HUES48 (cell line): ENCODE data around the gene ZNF669.
"Not testable (repeated sequence)": the region's sequence is repeated elsewhere in the genome, so short reads cannot be mapped to it uniquely, and the experiment has no call there.

Experiments used
- H3K27ac ChIP-seq: one replicate; pipeline ENCODE4 v1.7.0; 2013; ENCODE audit warnings: low read depth, low read length, inconsistent platforms
- H3K27me3 ChIP-seq: 2 replicates; pipeline ENCODE4 v1.6.1; 2013; ENCODE audit warnings: mild to moderate bottlenecking, low read length; ENCODE audit not compliant: control insufficient read depth, insufficient read depth
- H3K36me3 ChIP-seq: 2 replicates; pipeline ENCODE4 v1.6.1; 2013; ENCODE audit warnings: low read length; ENCODE audit not compliant: control insufficient read depth, insufficient read depth
- H3K4me1 ChIP-seq: 2 replicates; pipeline ENCODE4 v1.6.1; 2013; ENCODE audit warnings: mild to moderate bottlenecking, low read length; ENCODE audit not compliant: control insufficient read depth, insufficient read depth
- H3K4me3 ChIP-seq: 2 replicates; pipeline ENCODE4 v1.5.1; 2013; ENCODE audit warnings: mild to moderate bottlenecking, low read depth, low read length
- H3K9ac ChIP-seq: 2 replicates; pipeline ENCODE4 v1.6.1; 2013; ENCODE audit warnings: mild to moderate bottlenecking, low read depth, low read length, moderate library complexity
- H3K9me3 ChIP-seq: 2 replicates; pipeline ENCODE4 v1.6.1; 2013; ENCODE audit warnings: low read length; ENCODE audit not compliant: control insufficient read depth, insufficient read depth

The ZNF669 gene

DNA sequence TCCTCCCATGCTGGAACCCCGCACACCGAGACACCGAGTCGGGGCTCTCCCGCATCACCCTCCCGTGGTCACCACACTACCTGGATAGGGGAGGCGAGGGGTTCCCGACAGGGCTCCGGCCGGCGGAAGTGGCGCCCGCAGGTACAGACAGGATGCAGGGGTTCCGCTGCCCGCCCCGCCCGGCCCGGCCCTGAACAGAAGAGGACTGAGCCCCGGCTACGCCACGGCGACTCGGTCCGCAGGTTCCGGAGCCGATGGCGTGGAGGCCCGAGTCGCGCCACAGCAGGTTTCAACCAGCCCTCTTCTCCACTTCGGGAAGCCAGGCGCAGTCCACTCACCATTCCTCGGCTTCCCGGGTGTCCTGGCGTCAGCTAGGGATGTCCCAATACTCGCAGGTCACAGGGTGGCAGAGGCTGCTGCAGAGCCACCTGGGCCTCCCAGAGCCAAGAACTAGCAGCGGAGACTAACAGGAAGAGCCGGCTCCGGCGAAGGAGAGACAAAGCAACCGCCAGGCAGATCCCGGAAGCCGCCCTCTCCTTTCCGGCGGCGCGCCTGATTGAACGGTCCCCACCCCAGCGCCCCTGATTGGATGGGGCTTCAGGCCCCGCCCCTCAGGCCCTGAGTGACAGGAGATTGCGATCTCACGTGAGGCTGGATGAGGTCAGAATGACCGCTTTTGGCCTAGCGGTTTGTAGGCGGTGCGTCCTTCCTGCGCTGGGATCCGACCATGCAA, at the start of gene ZNF669:
Gene ZNF669, minus strand, starts transcription at position 498 of the 733 bp plus-strand sequence. Its CDS starts 157 bp downstream, at position 341.
- Histone ChIP-seq H3K27ac (peak within 1 kb of the TSS; percentile 97), H3K4me1 (peaks cover 19% of the 10 kb centered on the region), H3K4me3 (peak within 1 kb of the TSS; percentile 97), H3K27me3 (no peaks in the 10 kb centered on the region), H3K36me3 (peaks cover 28% of the 10 kb centered on the region), H3K9ac (peak within 1 kb of the TSS; percentile 96), H3K9me3 (peaks cover 14% of the 10 kb centered on the region)

DNA sequence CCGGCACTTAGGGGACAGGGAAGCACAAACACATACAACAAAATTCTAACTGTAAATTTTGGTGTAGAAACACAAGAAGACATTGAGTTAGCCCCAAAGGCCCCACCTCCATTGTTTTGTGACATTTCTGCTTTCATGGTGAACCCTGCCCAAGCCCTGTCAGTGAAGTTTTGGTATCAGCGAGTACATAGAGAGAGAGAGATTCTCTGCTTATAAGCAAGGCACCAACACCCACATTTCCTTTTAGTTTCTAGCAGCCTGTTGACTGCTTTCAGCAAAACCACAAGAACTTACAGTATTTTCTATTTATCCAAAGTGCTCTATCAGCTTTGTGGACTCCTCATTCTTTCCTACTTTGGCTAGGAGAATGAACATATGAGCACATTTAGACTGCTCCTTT, 43.6 kb upstream of the ZNF669 start:
- Histone ChIP-seq H3K4me3 (no peak overlapping the region), H3K27ac (no peak overlapping the region), H3K4me1 (no peaks in the 10 kb centered on the region), H3K36me3 (peaks cover 29% of the 10 kb centered on the region), H3K27me3 (no peaks in the 10 kb centered on the region), H3K9ac (no peak overlapping the region), H3K9me3 (peaks cover 39% of the 10 kb centered on the region)

DNA sequence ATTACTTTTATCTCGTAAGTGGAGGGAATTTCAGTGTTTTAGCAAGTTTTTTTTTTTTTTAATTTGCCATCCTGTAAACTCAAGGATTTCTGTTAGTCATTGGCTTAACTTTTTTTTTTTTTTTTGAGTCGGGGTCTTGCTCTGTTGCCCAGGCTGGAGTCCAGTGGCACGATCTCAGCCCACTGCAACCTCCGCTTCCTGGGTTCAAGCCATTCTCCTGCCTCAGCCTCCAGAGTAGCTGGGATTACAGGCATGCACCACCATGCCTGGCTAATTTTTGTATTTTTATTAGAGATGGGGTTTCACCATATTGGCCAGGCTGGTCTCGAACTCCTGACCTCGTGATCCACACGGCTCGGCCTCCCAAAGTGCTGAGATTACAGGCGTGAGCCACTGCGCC, 43.0 kb upstream of the ZNF669 start:
- H3K27ac ChIP-seq, H3K27me3 ChIP-seq, H3K4me1 ChIP-seq, H3K4me3 ChIP-seq, H3K9ac ChIP-seq: not testable (repeated sequence)
- H3K36me3 ChIP-seq, result peaks cover 28% of the 10 kb centered on the region
- H3K9me3 ChIP-seq, result peaks cover 38% of the 10 kb centered on the region

DNA sequence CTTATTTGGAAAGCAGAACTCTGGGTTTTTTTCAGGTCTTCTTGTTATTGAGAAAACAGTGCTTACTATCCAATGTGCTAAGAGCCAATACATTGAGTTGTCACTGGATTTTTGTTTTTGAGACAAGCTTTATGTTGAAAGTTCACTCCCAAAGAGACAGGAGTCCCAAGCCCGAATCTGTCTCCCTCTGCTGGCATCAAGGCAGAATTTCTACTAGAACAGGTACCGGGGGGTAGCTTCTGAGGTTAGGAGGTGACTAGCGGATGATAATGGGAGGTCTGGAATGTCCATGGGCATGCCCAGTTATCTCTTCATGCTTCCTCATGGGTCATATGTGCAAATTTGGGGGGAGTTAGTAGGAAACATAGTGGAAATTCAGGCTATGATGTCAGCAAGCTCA, 42.5 kb upstream of the ZNF669 start:
- no peak overlapping the region for H3K4me3 ChIP-seq
- no peaks in the 10 kb centered on the region for H3K4me1 ChIP-seq
- no peak overlapping the region for H3K27ac ChIP-seq
- H3K36me3 ChIP-seq, result peaks cover 32% of the 10 kb centered on the region
- H3K27me3 ChIP-seq, result no peaks in the 10 kb centered on the region
- peaks cover 39% of the 10 kb centered on the region for H3K9me3 ChIP-seq
- H3K9ac ChIP-seq, result no peak overlapping the region

DNA sequence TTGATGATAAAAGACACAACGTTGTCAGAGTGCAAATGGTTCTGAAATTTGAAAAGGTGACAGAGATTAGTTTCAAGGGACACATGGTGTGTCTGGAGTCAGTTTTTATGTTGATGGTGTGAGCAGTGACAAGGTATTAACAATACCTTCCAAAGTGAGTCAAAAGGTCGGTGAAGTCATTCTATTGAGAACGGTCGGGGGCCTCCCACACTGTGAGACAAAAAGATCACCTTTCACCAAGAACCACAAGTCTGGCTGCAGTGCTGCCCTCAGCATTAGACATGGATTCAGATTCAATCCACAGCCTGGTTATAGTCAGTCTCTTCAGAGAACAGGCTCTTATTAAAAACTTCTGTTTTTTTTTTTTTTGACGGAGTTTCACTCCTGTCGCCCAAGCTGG, 41.1 kb upstream of the ZNF669 start:
- Histone ChIP-seq H3K9ac (no peak overlapping the region), H3K36me3 (peaks cover 31% of the 10 kb centered on the region), H3K4me1 (no peaks in the 10 kb centered on the region), H3K4me3 (no peak overlapping the region), H3K9me3 (peaks cover 42% of the 10 kb centered on the region), H3K27me3 (no peaks in the 10 kb centered on the region), H3K27ac (peak overlapping the region; percentile 44)

DNA sequence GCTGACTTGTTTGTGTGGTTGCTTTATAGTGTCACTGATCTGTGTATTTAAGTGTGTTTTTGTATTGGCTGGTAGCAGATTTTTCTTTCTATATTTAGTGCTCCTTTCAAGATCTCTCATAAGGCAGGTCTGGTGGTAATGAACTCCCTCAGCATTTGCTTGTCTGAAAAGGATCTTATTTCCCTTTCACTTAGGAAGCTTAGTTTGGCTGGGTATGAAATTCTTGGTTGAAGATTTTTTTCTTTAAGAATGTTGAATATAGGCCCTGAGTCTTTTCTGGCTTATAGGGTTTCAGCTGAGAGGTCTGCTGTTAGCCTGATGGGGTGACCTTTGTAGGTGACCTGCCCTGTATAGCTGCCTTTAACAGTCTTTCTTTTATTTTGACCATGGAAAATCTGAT, 35.4 kb upstream of the ZNF669 start:
- H3K27ac ChIP-seq, H3K27me3 ChIP-seq, H3K4me1 ChIP-seq, H3K9ac ChIP-seq, H3K4me3 ChIP-seq: not testable (repeated sequence)
- H3K9me3 ChIP-seq, result peaks cover 56% of the 10 kb centered on the region
- peaks cover 12% of the 10 kb centered on the region; the same call in 1 of the 2 replicates for H3K36me3 ChIP-seq

DNA sequence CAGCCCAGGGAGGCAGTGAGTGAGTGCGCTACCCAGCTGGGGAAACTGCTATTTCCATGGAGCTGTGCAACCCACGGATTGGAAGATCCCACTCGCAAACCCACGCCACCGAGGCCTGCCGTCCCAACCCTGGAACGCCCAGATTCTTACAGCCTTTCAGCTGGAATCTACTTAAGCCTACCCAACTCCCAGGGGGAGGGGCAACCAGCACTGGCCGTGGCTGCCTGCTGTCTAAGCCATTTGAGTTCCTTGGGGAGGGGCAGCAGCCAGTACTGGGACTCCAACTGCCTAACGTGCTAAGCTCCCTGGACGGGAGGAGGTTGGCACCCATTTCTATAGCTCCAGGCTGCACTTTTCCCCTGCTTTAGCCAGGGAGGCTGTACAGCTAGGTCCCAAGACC, 27.1 kb upstream of the ZNF669 start:
- Histone ChIP-seq H3K36me3 (peaks cover 10% of the 10 kb centered on the region), H3K9ac (no peak overlapping the region), H3K27me3 (no peaks in the 10 kb centered on the region), H3K4me3 (no peak overlapping the region), H3K9me3 (peaks cover 41% of the 10 kb centered on the region), H3K4me1 (no peaks in the 10 kb centered on the region), H3K27ac (no peak overlapping the region)

DNA sequence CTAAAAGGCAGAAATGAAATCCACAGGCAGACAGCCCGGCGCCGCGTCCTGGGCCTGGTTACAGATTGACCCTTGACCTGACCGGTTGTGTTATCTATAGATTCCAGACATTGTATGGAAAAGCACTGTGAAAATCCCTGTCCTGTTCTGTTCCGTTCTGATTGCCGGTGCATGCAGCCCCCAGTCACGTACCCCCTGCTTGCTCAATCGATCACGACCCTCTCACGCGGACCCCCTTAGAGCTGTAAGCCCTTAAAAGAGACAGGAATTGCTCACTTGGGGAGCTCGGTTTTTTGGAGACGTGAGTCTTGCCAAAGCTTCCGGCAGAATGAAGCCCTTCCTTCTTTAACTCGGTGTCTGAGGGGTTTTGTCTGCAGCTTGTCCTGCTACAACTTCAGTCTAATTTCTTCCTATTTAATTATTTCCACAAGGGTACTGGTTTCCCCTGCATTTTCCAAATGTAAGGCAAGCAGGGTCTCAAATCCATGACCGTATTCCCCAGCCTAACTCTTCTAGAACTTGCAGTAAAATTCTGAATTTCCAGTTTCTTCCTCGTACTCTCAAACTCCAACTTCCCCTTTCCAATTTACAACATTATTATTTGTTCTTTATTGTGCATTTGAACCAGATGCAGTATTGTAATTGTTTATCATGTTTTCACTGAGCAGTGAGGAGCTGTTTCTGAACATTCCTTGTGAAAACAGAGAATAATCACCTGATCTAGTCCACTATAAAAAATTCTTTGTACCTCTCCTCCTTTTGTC, 23.5 kb upstream of the ZNF669 start:
- H3K4me1 ChIP-seq, H3K27ac ChIP-seq, H3K36me3 ChIP-seq, H3K9ac ChIP-seq, H3K27me3 ChIP-seq: not testable (repeated sequence)
- peak overlapping the region; percentile 42 for H3K4me3 ChIP-seq
- peaks cover 16% of the 10 kb centered on the region for H3K9me3 ChIP-seq

DNA sequence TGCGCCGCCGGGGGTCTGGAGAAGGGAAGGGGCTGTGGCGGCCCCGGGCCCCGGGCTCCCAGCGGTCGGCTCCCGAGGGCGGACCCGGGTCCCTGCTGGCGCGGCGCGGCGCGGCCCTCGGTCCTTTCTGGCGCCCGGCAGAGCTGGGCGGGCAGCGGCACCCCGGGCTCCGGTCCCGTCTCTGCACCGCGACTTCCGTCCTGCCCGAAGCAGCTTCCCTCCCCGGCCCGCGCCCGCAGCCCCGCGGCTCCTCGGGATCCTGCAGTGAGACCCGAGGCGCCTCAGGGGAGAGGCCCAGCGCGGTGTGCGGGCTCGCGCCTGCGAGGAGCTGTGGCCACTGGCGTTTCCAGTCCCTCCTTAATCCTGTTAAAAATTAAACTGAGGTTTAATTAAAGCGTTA, 22.4 kb upstream of the ZNF669 start:
- H3K4me1 ChIP-seq, H3K36me3 ChIP-seq, H3K9ac ChIP-seq, H3K27ac ChIP-seq, H3K9me3 ChIP-seq, H3K4me3 ChIP-seq, H3K27me3 ChIP-seq: not testable (repeated sequence)

DNA sequence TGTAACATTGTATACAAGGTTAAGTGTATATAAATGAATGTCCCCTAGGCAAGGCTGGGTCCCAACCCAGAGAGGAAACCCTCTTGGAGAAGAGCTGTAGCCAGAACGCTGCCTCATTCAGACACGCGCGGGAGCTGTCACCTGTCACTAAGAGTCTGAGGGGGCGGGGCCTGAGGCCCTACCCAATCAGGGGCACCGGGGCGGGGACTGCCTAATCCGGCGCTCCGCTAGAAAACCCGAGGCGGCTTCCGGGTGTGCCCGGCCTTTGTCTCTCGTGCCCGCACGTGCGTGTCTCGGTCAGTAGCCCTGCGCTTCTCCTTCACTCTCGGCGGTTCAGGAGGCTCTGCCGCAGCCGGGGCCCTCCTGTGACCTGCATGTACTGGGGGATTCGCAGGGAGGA, 22.0 kb upstream of the ZNF669 start:
- H3K4me3 ChIP-seq, H3K27ac ChIP-seq, H3K36me3 ChIP-seq, H3K9ac ChIP-seq, H3K9me3 ChIP-seq, H3K4me1 ChIP-seq, H3K27me3 ChIP-seq: not testable (repeated sequence)

DNA sequence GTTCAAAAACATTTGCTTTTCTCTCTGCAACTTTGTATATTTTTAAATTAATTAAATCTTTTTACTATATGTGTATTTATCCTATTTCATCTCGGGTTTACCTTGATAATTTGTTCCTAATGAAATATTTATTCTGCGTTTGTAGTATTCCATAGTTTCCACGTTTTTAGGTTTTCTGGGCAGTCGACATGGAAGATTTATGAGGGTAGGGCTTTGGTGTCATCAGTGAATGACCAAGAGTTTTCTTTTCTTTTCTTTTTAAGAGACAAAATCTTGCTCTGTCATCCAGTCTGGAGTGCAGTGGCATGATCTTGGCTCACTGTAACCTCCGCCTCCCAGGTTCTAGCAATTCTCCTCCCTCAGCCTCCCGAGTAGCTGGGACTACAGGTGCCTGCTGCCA, 17.2 kb upstream of the ZNF669 start:
- H3K9me3 ChIP-seq, result no peaks in the 10 kb centered on the region
- H3K36me3 ChIP-seq, result no peaks in the 10 kb centered on the region
- H3K4me3 ChIP-seq, result no peak overlapping the region
- H3K9ac ChIP-seq, result no peak overlapping the region
- H3K4me1 ChIP-seq, result no peaks in the 10 kb centered on the region
- no peaks in the 10 kb centered on the region for H3K27me3 ChIP-seq
- H3K27ac ChIP-seq, result no peak overlapping the region
